Measurements from ENCODE around the gene MRPL27.

GRCh38 chr17:50332196-50332595 is 40.8 kb downstream of the MRPL27 start:
- TF ChIP-seq CTCF (IDR thresholded peaks at IDR 0.05) (no peak), POLR2A (IDR thresholded peaks at IDR 0.05) (no peak)
